GM10266 (cell line): ENCODE results near the gene MZT2A.
"Not testable (repeated sequence)": the region's sequence is repeated elsewhere in the genome, so short reads cannot be mapped to it uniquely, and the experiment has no call there.

Experiments
- DNase-seq: peaks from one replicate; pipeline ENCODE4 v3.0.0; 2012; ENCODE audit errors: extremely low spot score
- CTCF ChIP-seq: IDR thresholded peaks from 2 replicates; pipeline ENCODE4 v1.5.1; 2012; ENCODE audit warnings: mild to moderate bottlenecking, low read depth; ENCODE audit not compliant: control insufficient read depth, insufficient read depth; ENCODE audit errors: missing control alignments

The MZT2A gene

GRCh38 chr2:131475831-131476230 lies 16.4 kb downstream of the MZT2A start, which contains the start of gene TUBA3D:
Gene TUBA3D (plus strand): TSS chr2:131476119. CDS start chr2:131476200, 81 bp downstream.
- no peak for TF ChIP-seq CTCF
- DNase-seq, result no peak

GRCh38 chr2:131473266-131473665 lies 18.9 kb downstream of the MZT2A start:
- DNase-seq, result not testable (repeated sequence)

GRCh38 chr2:131471624-131472023 lies 20.6 kb downstream of the MZT2A start:
- DNase-seq, result not testable (repeated sequence)

GRCh38 chr2:131470944-131471343 lies 21.3 kb downstream of the MZT2A start:
- not testable (repeated sequence) for DNase-seq

GRCh38 chr2:131467722-131468121 lies 24.5 kb downstream of the MZT2A start:
- not testable (repeated sequence) for DNase-seq

- not testable (repeated sequence) for DNase-seq
Measured at GRCh38 chr2:131454914-131455313, 37.3 kb downstream of the MZT2A start.

- not testable (repeated sequence) for DNase-seq
Measured at GRCh38 chr2:131451265-131451949, 40.8 kb downstream of the MZT2A start.

- not testable (repeated sequence) for DNase-seq
Measured at GRCh38 chr2:131447981-131448380, 44.2 kb downstream of the MZT2A start.

- TF ChIP-seq CTCF, result no peak
- no peak for DNase-seq
Measured at GRCh38 chr2:131445896-131446295, 46.3 kb downstream of the MZT2A start.

- not testable (repeated sequence) for DNase-seq
Measured at GRCh38 chr2:131445515-131445797, 46.7 kb downstream of the MZT2A start.

GRCh38 chr2:131444736-131445514 lies 47.3 kb downstream of the MZT2A start:
- DNase-seq, result not testable (repeated sequence)

GRCh38 chr2:131440742-131441468 lies 51.3 kb downstream of the MZT2A start:
- not testable (repeated sequence) for DNase-seq
